Esophagus muscularis mucosa (tissue), 4 donors: ENCODE data around the gene IL36A. TPM values are rescaled to one million over a fixed set of nuclear protein-coding genes. Genes with fewer than 3 reads are reported as not detected.

Experiments used
- DNase-seq: peaks from one replicate; pipeline ENCODE4 v3.0.0-alpha.2; 2017; ENCODE audit errors: extremely low spot score
- H3K27ac ChIP-seq, 4 donors: fragments of 200-600 bp; sonication (generic); replicated peaks in 1 of 4; 1 replicate in 3 of 4; 2 replicates in 1 of 4; pipeline ENCODE4 v1.5.1; 2016 to 2019; ENCODE audit warnings: mild to moderate bottlenecking in 1 of 4
- H3K27me3 ChIP-seq, 4 donors: fragments of 200-600 bp; sonication (generic); one replicate each; pipeline versions ENCODE4 v1.5.1 to v1.6.0; 2016 to 2019
- H3K36me3 ChIP-seq, 4 donors: fragments of 200-600 bp; sonication (generic); one replicate each; pipeline ENCODE4 v1.5.1; 2016 to 2019
- H3K4me1 ChIP-seq, 4 donors: fragments of 200-600 bp; sonication (generic); one replicate each; pipeline ENCODE4 v1.5.1; 2016 to 2019
- H3K4me3 ChIP-seq, 4 donors: fragments of 200-600 bp; sonication (generic); 1 replicate in 2 of 4; 2 replicates in 2 of 4; pipeline ENCODE4 v1.5.1; 2016 to 2019; ENCODE audit warnings: mild to moderate bottlenecking in 4 of 4, moderate library complexity in 1 of 4
- H3K9me3 ChIP-seq, 4 donors: fragments of 200-600 bp; sonication (generic); 1 replicate in 3 of 4; 2 replicates in 1 of 4; pipeline ENCODE4 v1.5.1; 2016 to 2019
- CTCF ChIP-seq, 3 experiments: fragments of 200-600 bp in 2 of 3; fragments of 450-650 bp in 1 of 3; sonication (generic) in 2 of 3; IDR thresholded peaks; one replicate each; pipeline ENCODE4 v1.5.1; 2017 to 2019; ENCODE audit warnings: antibody characterized with exemption in 3 of 3, mild to moderate bottlenecking in 2 of 3, moderate library complexity in 1 of 3
- EP300 ChIP-seq: sonication (generic); formaldehyde crosslinking; IDR thresholded peaks from one replicate; pipeline ENCODE4 v1.6.1; 2017; ENCODE audit warnings: antibody characterized with exemption
- POLR2A ChIP-seq: fragments of 450-650 bp; IDR thresholded peaks from one replicate; pipeline ENCODE4 v1.6.1; 2017; ENCODE audit warnings: antibody characterized with exemption, moderate library complexity, mild to moderate bottlenecking, low read depth
- POLR2AphosphoS5 ChIP-seq, 2 donors: sonication (generic); formaldehyde crosslinking; IDR thresholded peaks; one replicate each; pipeline ENCODE4 v1.6.1; 2017; ENCODE audit warnings: antibody characterized with exemption in 2 of 2
- WGBS: methylation state at CpG from one replicate; pipeline ENCODE4 v1.1.5; 2018; 5-methylcytosine and 5-hydroxymethylcytosine counted together
- intact Hi-C: fragments of 100-400 bp; cut with DNase I; formaldehyde crosslinking; loops from one replicate; pipeline ENCODE4 v1.15.1; 2023
- total RNA-seq, 4 donors: library from RNA; depleted of rRNA; stranded (reverse); fragments of >200 nt; gene quantifications; one replicate each; pipeline versions ENCODE4 v1.1.0 to v1.2.1, GENCODE V29; 2016

IL36A gene
- total RNA-seq, 4 donors from 2014 or later, result not detected

GRCh38 chr2:113018509-113018908 lies 13.2 kb downstream of the IL36A start:
- 83% methylated on average over 3 of the region's 3 CpGs for WGBS
- no peaks in the 10 kb centered on the region for H3K4me1 ChIP-seq
- no peaks in the 10 kb centered on the region for H3K36me3 ChIP-seq
- H3K4me3 ChIP-seq, result no peak overlapping the region
- H3K27ac ChIP-seq, result no peak overlapping the region
- H3K9me3 ChIP-seq, result no peaks in the 10 kb centered on the region
- intact Hi-C loops, result no loop called here
- peaks cover 0 to 28% (median 1%) of the 10 kb centered on the region in 4 donors for H3K27me3 ChIP-seq
- no peak for DNase-seq
- no peak for TF ChIP-seq POLR2A
- no peak for TF ChIP-seq POLR2AphosphoS5 (IDR thresholded peaks at IDR 0.05)
- TF ChIP-seq CTCF (IDR thresholded peaks at IDR 0.05), result no peak
- TF ChIP-seq EP300, result no peak

- DNase-seq, result no peak
- H3K36me3 ChIP-seq, result no peaks in the 10 kb centered on the region
- TF ChIP-seq CTCF (IDR thresholded peaks at IDR 0.05) (no peak), POLR2A (no peak), EP300 (no peak), POLR2AphosphoS5 (IDR thresholded peaks at IDR 0.05) (no peak)
- intact Hi-C loops, result no loop called here
- H3K9me3 ChIP-seq, result no peaks in the 10 kb centered on the region
- H3K4me3 ChIP-seq, result no peak overlapping the region
- no peak overlapping the region for H3K27ac ChIP-seq
- no peaks in the 10 kb centered on the region for H3K4me1 ChIP-seq
- peaks cover 0 to 38% (median 0%) of the 10 kb centered on the region in 4 donors for H3K27me3 ChIP-seq
- 67% methylated on average over 4 of the region's 4 CpGs for WGBS
These were observed 16.1 kb downstream of the IL36A start for GRCh38 chr2:113021312-113021711.

- Histone ChIP-seq H3K27ac (no peak overlapping the region), H3K36me3 (no peaks in the 10 kb centered on the region), H3K4me1 (no peaks in the 10 kb centered on the region), H3K4me3 (no peak overlapping the region), H3K9me3 (no peaks in the 10 kb centered on the region), H3K27me3 (peaks cover 0 to 35% (median 0%) of the 10 kb centered on the region in 4 donors)
- WGBS, result 91% methylated on average over 2 of the region's 2 CpGs
- intact Hi-C loops, result no loop called here
- no peak for TF ChIP-seq POLR2A
- no peak for TF ChIP-seq CTCF (IDR thresholded peaks at IDR 0.05)
- no peak for DNase-seq
These were observed 19.5 kb downstream of the IL36A start for GRCh38 chr2:113024764-113025163.

- Histone ChIP-seq H3K27me3 (peaks cover 0 to 41% (median 0%) of the 10 kb centered on the region in 4 donors), H3K4me1 (no peaks in the 10 kb centered on the region), H3K36me3 (no peaks in the 10 kb centered on the region), H3K9me3 (no peaks in the 10 kb centered on the region), H3K4me3 (no peak overlapping the region), H3K27ac (no peak overlapping the region)
- DNase-seq, result peak; percentile 47
- no peak for TF ChIP-seq POLR2A
- TF ChIP-seq CTCF (IDR thresholded peaks at IDR 0.05), result no peak
- no peak for TF ChIP-seq POLR2AphosphoS5 (IDR thresholded peaks at IDR 0.05)
- no peak for TF ChIP-seq EP300
- 58% methylated on average over 2 of the region's 2 CpGs for WGBS
- intact Hi-C loops, result no loop called here
These were observed 20.5 kb downstream of the IL36A start for GRCh38 chr2:113025737-113026136.

GRCh38 chr2:113027691-113028090 lies 22.4 kb downstream of the IL36A start:
- WGBS, result 55% methylated on average over 2 of the region's 2 CpGs
- TF ChIP-seq POLR2A, result no peak
- intact Hi-C loops, result no loop called here
- H3K4me3 ChIP-seq, result no peak overlapping the region
- DNase-seq, result peak; percentile 86
- no peak overlapping the region for H3K27ac ChIP-seq
- H3K36me3 ChIP-seq, result no peaks in the 10 kb centered on the region
- H3K9me3 ChIP-seq, result no peaks in the 10 kb centered on the region
- H3K4me1 ChIP-seq, result no peaks in the 10 kb centered on the region
- peaks cover 0 to 34% (median 0%) of the 10 kb centered on the region in 4 donors for H3K27me3 ChIP-seq
